IMR-90 (cell line): ENCODE results near the gene CYP39A1. TPM values are rescaled to one million over a fixed set of nuclear protein-coding genes. Genes with fewer than 3 reads are reported as not detected.

ENCODE experiments used
- ATAC-seq: fragments of 200-7000 bp; cut with Tn5 transposase; 2 replicates; pipeline ENCODE4 v1.9.1; 2020; ENCODE audit warnings: low read depth, mild to moderate bottlenecking, moderate library complexity
- BruUV-seq: library from RNA; stranded (reverse); fragments of 400-500 nt; replicated peaks from 2 replicates; lab custom pipeline; 2021; lab: Mats Ljungman, UMichigan
- CTCF ChIA-PET: fragments of 300-600 bp; formaldehyde crosslinking; extraction: SDS; loops from one replicate; lab custom pipeline; 2021; ENCODE audit warnings: antibody characterized with exemption; lab: Yijun Ruan, JAX
- POLR2A ChIA-PET: fragments of 300-600 bp; sonication (Branson Sonifier 250); formaldehyde crosslinking; loops from one replicate; lab custom pipeline; 2022; ENCODE audit warnings: antibody characterized with exemption; ENCODE audit not compliant: unreplicated experiment; lab: Charles Lee
- DNase-seq: peaks from one replicate; pipeline ENCODE4 v3.0.0; 2013
- H2AFZ ChIP-seq: replicated peaks from 2 replicates; pipeline ENCODE3; 2013; ENCODE audit warnings: low read length, mild to moderate bottlenecking; ENCODE audit not compliant: poor library complexity
- H2AK5ac ChIP-seq: 2 replicates; pipeline ENCODE4 v1.6.1; 2013; ENCODE audit warnings: low read depth, low read length, inconsistent platforms
- H2AK9ac ChIP-seq: replicated peaks from 2 replicates; pipeline ENCODE3; 2013; ENCODE audit warnings: mild to moderate bottlenecking, low read depth, low read length, moderate library complexity; ENCODE audit not compliant: poor library complexity
- H2BK120ac ChIP-seq: 2 replicates; pipeline ENCODE4 v1.6.1; 2013; ENCODE audit warnings: low read depth, low read length, inconsistent platforms
- H2BK15ac ChIP-seq: 3 replicates; pipeline ENCODE4 v1.6.1; 2013; ENCODE audit warnings: low read depth, low read length, inconsistent platforms
- H2BK20ac ChIP-seq: 2 replicates; pipeline ENCODE4 v1.6.1; 2013; ENCODE audit warnings: low read depth, mild to moderate bottlenecking, inconsistent platforms, low read length, moderate library complexity
- H2BK5ac ChIP-seq: 2 replicates; pipeline ENCODE4 v1.6.1; 2013; ENCODE audit warnings: mild to moderate bottlenecking, low read depth, low read length, inconsistent platforms; ENCODE audit not compliant: poor library complexity, severe bottlenecking
- H3K14ac ChIP-seq: replicated peaks from 2 replicates; pipeline ENCODE4 v1.6.1; 2013; ENCODE audit warnings: low read depth, low read length, inconsistent platforms
- H3K18ac ChIP-seq: 2 replicates; pipeline ENCODE4 v1.6.1; 2013; ENCODE audit warnings: low read depth, low read length, control low read depth
- H3K23ac ChIP-seq: 2 replicates; pipeline ENCODE4 v1.6.1; 2013; ENCODE audit warnings: low read depth, low read length, inconsistent platforms
- H3K27ac ChIP-seq: 2 replicates; pipeline ENCODE4 v1.5.1; 2013; ENCODE audit warnings: mild to moderate bottlenecking, control low read depth, low read length; ENCODE audit not compliant: insufficient read depth
- H3K27me3 ChIP-seq: 2 replicates; pipeline ENCODE4 v1.6.1; 2013; ENCODE audit warnings: low read length; ENCODE audit not compliant: control insufficient read depth, insufficient read depth
- H3K36me3 ChIP-seq: 2 replicates; pipeline ENCODE4 v1.6.1; 2013; ENCODE audit warnings: low read length, mixed read lengths; ENCODE audit not compliant: control insufficient read depth, insufficient read depth
- H3K4ac ChIP-seq: 2 replicates; pipeline ENCODE4 v1.6.1; 2013; ENCODE audit warnings: low read depth, low read length, inconsistent platforms
- H3K4me1 ChIP-seq: 2 replicates; pipeline ENCODE4 v1.6.1; 2013; ENCODE audit warnings: low read length, mixed read lengths; ENCODE audit not compliant: control insufficient read depth, insufficient read depth
- H3K4me2 ChIP-seq: 2 replicates; pipeline ENCODE4 v1.6.1; 2013; ENCODE audit warnings: low read depth, mild to moderate bottlenecking, control low read depth, low read length, moderate library complexity
- H3K4me3 ChIP-seq: 2 replicates; pipeline ENCODE4 v1.5.1; 2013; ENCODE audit warnings: low read depth, mild to moderate bottlenecking, control low read depth, low read length, moderate library complexity; ENCODE audit not compliant: insufficient read depth
- H3K56ac ChIP-seq: 2 replicates; pipeline ENCODE4 v1.6.1; 2013; ENCODE audit warnings: low read length, inconsistent platforms; ENCODE audit not compliant: insufficient read depth; ENCODE audit errors: extremely low read depth
- H3K79me1 ChIP-seq, 2 experiments: 2 replicates each; pipeline ENCODE4 v1.6.1; 2013; ENCODE audit warnings: low read length in 2 of 2, inconsistent platforms in 1 of 2, low read depth in 1 of 2
- H3K9ac ChIP-seq: 2 replicates; pipeline ENCODE4 v1.6.1; 2013; ENCODE audit warnings: low read depth, low read length, control low read depth
- H3K9me1 ChIP-seq: 2 replicates; pipeline ENCODE4 v1.6.1; 2013; ENCODE audit warnings: low read length, inconsistent platforms; ENCODE audit not compliant: insufficient read depth
- H3K9me3 ChIP-seq: 2 replicates; pipeline ENCODE4 v1.6.1; 2013; ENCODE audit warnings: low read length; ENCODE audit not compliant: control insufficient read depth, insufficient read depth
- H4K20me1 ChIP-seq: 2 replicates; pipeline ENCODE4 v1.6.1; 2013; ENCODE audit warnings: low read length, inconsistent platforms; ENCODE audit not compliant: insufficient read depth
- H4K5ac ChIP-seq: 2 replicates; pipeline ENCODE4 v1.6.1; 2013; ENCODE audit warnings: mild to moderate bottlenecking, low read depth, low read length, control low read depth
- H4K8ac ChIP-seq, 2 experiments: 2 replicates each; pipeline ENCODE4 v1.6.1; 2013; ENCODE audit warnings: low read depth in 2 of 2, low read length in 2 of 2, control low read depth in 1 of 2, inconsistent platforms in 1 of 2
- H4K91ac ChIP-seq: 2 replicates; pipeline ENCODE4 v1.6.1; 2013; ENCODE audit warnings: low read depth, low read length, inconsistent platforms; ENCODE audit not compliant: insufficient read depth
- BHLHE40 ChIP-seq: fragments of 150-350 bp; IDR thresholded peaks from 2 replicates; pipeline ENCODE4 v1.6.1; 2016; ENCODE audit warnings: mild to moderate bottlenecking, low read depth, low read length
- CEBPB ChIP-seq: IDR thresholded peaks from 2 replicates; pipeline ENCODE4 v1.6.1; 2012; ENCODE audit warnings: low read depth, low read length, improper control_type of control experiment
- CHD1 ChIP-seq: IDR thresholded peaks from 2 replicates; pipeline ENCODE4 v1.6.1; 2012; ENCODE audit warnings: low read depth, low read length, improper control_type of control experiment
- CTCF ChIP-seq: conservative IDR thresholded peaks from 2 replicates; pipeline ENCODE4 v1.5.1; 2012; ENCODE audit warnings: mild to moderate bottlenecking, low read depth, low read length, improper control_type of control experiment
- ELK1 ChIP-seq: fragments of 150-350 bp; IDR thresholded peaks from 2 replicates; pipeline ENCODE4 v1.6.1; 2016; ENCODE audit warnings: low read depth, mild to moderate bottlenecking, low read length, moderate library complexity, borderline replicate concordance
- FOS ChIP-seq: fragments of 150-350 bp; IDR thresholded peaks from 2 replicates; pipeline ENCODE4 v1.6.1; 2016; ENCODE audit warnings: low read depth, low read length
- MAFK ChIP-seq: IDR thresholded peaks from 2 replicates; pipeline ENCODE4 v1.6.1; 2012; ENCODE audit warnings: low read depth, low read length, improper control_type of control experiment
- MAZ ChIP-seq: IDR thresholded peaks from 2 replicates; pipeline ENCODE4 v1.6.1; 2012; ENCODE audit warnings: low read depth, mild to moderate bottlenecking, low read length, improper control_type of control experiment, moderate library complexity, borderline replicate concordance
- POLR2A ChIP-seq: IDR thresholded peaks from 2 replicates; pipeline ENCODE4 v1.6.1; 2012; ENCODE audit warnings: mild to moderate bottlenecking, low read depth, low read length
- RAD21 ChIP-seq: IDR thresholded peaks from 2 replicates; pipeline ENCODE4 v1.6.1; 2012; ENCODE audit warnings: low read length, improper control_type of control experiment
- RFX5 ChIP-seq: IDR thresholded peaks from 2 replicates; pipeline ENCODE4 v1.8.0; 2012; ENCODE audit warnings: low read depth, mild to moderate bottlenecking, low read length, moderate library complexity
- SMC3 ChIP-seq: fragments of 150-350 bp; IDR thresholded peaks from 2 replicates; pipeline ENCODE4 v1.6.1; 2016; ENCODE audit warnings: low read depth, mild to moderate bottlenecking, antibody characterized with exemption, low read length, moderate library complexity
- USF2 ChIP-seq: fragments of 150-350 bp; IDR thresholded peaks from 2 replicates; pipeline ENCODE4 v1.6.1; 2017; ENCODE audit warnings: mild to moderate bottlenecking, antibody characterized with exemption, low read length, low read depth
- WGBS, 2 experiments: methylation state at CpG; one replicate each; pipeline versions ENCODE4 v1.1.5 to v1.1.7; 2013; ENCODE audit warnings: missing lambda C conversion rate in 2 of 2; ENCODE audit not compliant: insufficient read length in 1 of 2; ENCODE audit errors: extremely low coverage in 2 of 2; 5-methylcytosine and 5-hydroxymethylcytosine counted together
- dilution Hi-C: fragments of 300-500 bp; cut with HindIII; formaldehyde crosslinking; loops from one replicate; pipeline ENCODE4 v1.14.3; 2018; ENCODE audit warnings: low sequenced_read_pairs; ENCODE audit not compliant: unreplicated experiment
- in situ Hi-C: fragments of 300-500 bp; cut with MboI; formaldehyde crosslinking; loops from 3 replicates; pipeline ENCODE4 v1.14.3; 2019; ENCODE audit warnings: low sequenced_read_pairs, inconsistent platforms, mixed read lengths
- intact Hi-C: fragments of 100-400 bp; cut with micrococcal nuclease; formaldehyde crosslinking; loops from 2 replicates; pipeline ENCODE4 v1.10.0; 2022
- polyA plus RNA-seq, 3 experiments: library from polyadenylated mRNA; depleted of rRNA; stranded (reverse); fragments of >200 nt; gene quantifications; 2 replicates each; pipeline ENCODE4 v1.2.3, GENCODE V29; 2012; ENCODE audit warnings: low replicate concordance in 1 of 3
- total RNA-seq: library from RNA; depleted of rRNA; stranded (reverse); fragments of >200 nt; gene quantifications from 2 replicates; pipeline ENCODE4 v1.2.3, GENCODE V29; 2012

Gene CYP39A1
- total and polyA plus RNA-seq, 2 of the 4 experiments (the other 2 are of a cell fraction): 0.03 TPM; not detected in 1

GRCh38 chr6:46661483-46661882 lies 8.9 kb upstream of the CYP39A1 start:
- intact Hi-C loops: no loop called here
- Histone ChIP-seq H4K8ac (no peak overlapping the region), H3K23ac (no peak overlapping the region), H3K9me3 (no peaks in the 10 kb centered on the region), H3K4me3 (no peak overlapping the region), H2BK5ac (no peak overlapping the region), H2AK5ac (no peak overlapping the region), H3K9me1 (no peaks in the 10 kb centered on the region), H2AFZ (no peak overlapping the region), H2BK20ac (no peak overlapping the region), H3K14ac (no peak overlapping the region), H3K36me3 (no peaks in the 10 kb centered on the region), H3K27me3 (no peaks in the 10 kb centered on the region), H2BK15ac (no peak overlapping the region), H3K18ac (no peak overlapping the region), H4K20me1 (no peaks in the 10 kb centered on the region), H4K91ac (no peak overlapping the region), H3K4ac (no peak overlapping the region), H2AK9ac (no peak overlapping the region), H4K5ac (no peak overlapping the region), H3K4me2 (no peak overlapping the region), H2BK120ac (no peak overlapping the region), H3K9ac (no peak overlapping the region), H3K56ac (no peak overlapping the region), H3K27ac (no peak overlapping the region), H3K79me1 (no peaks in the 10 kb centered on the region), H3K4me1 (no peaks in the 10 kb centered on the region)
- no TSS peak for BruUV-seq
- in situ Hi-C loops: no loop called here
- no peak for DNase-seq
- TF ChIP-seq CTCF (no peak), USF2 (no peak), SMC3 (no peak), MAZ (no peak), MAFK (no peak), RAD21 (no peak), BHLHE40 (no peak), FOS (no peak), CHD1 (no peak), ELK1 (no peak), POLR2A (no peak), CEBPB (no peak), RFX5 (no peak)
- dilution Hi-C loops: no loop called here
- ATAC-seq: no peak
- CTCF ChIA-PET: no interaction called here
- POLR2A ChIA-PET: no interaction called here
- no CpG with 5 or more reads among the region's 2 CpGs for WGBS, 2 experiments
